Testis (tissue), 2 donors: ENCODE measurements around the gene SOAT2.

Experiments used
- POLR2A ChIP-seq: fragments of 450-650 bp; IDR thresholded peaks from one replicate; pipeline ENCODE4 v1.6.1; 2017; ENCODE audit warnings: antibody characterized with exemption, mild to moderate bottlenecking, moderate library complexity
- TF ChIP-seq, protein P1 (sequence below), 3 experiments: fragments of 450-650 bp in 2 of 3; fragments of 200-600 bp in 1 of 3; sonication (generic) in 1 of 3; IDR thresholded peaks; one replicate each; pipeline ENCODE4 v1.5.1; 2016 to 2019; ENCODE audit warnings: antibody characterized with exemption in 3 of 3, mild to moderate bottlenecking in 2 of 3, moderate library complexity in 1 of 3

GRCh38 chr12:53151039-53151438 is 47.8 kb downstream of the SOAT2 start:
- TF ChIP-seq, protein P1, sequence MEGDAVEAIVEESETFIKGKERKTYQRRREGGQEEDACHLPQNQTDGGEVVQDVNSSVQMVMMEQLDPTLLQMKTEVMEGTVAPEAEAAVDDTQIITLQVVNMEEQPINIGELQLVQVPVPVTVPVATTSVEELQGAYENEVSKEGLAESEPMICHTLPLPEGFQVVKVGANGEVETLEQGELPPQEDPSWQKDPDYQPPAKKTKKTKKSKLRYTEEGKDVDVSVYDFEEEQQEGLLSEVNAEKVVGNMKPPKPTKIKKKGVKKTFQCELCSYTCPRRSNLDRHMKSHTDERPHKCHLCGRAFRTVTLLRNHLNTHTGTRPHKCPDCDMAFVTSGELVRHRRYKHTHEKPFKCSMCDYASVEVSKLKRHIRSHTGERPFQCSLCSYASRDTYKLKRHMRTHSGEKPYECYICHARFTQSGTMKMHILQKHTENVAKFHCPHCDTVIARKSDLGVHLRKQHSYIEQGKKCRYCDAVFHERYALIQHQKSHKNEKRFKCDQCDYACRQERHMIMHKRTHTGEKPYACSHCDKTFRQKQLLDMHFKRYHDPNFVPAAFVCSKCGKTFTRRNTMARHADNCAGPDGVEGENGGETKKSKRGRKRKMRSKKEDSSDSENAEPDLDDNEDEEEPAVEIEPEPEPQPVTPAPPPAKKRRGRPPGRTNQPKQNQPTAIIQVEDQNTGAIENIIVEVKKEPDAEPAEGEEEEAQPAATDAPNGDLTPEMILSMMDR (IDR thresholded peaks at IDR 0.05) = no peak
- no peak for TF ChIP-seq POLR2A
